Urothelium cell line (cell line): ENCODE measurements around the gene IFTAP.
A peak's percentile ranks its signal among the peaks of the same experiment; 100 is the strongest.

Experiments
- DNase-seq: peaks from one replicate; pipeline ENCODE4 v3.0.0; 2011; ENCODE audit warnings: low spot score, mixed read lengths
- FAIRE-seq: peaks from 2 replicates; lab custom pipeline; 2011; peaks lifted over from hg19 to GRCh38; lab: Jason Lieb, UNC

The IFTAP gene

GRCh38 chr11:36596880-36597279 lies 2.6 kb downstream of the IFTAP start:
- DNase-seq (no peak), FAIRE-seq (no peak)

- DNase-seq (no peak), FAIRE-seq (no peak)
Measured at GRCh38 chr11:36598051-36598450, 3.7 kb downstream of the IFTAP start, which contains the start of gene RAG2. RAG2 (minus strand) TSS chr11:36598236; CDS start chr11:36594168, 4,068 bp downstream.

- FAIRE-seq = no peak
- DNase-seq = no peak
Measured at GRCh38 chr11:36600180-36600579, 5.9 kb downstream of the IFTAP start.

- no peak for DNase-seq
- no peak for FAIRE-seq
Measured at GRCh38 chr11:36601155-36601554, 6.9 kb downstream of the IFTAP start.

GRCh38 chr11:36602135-36602534 lies 7.8 kb downstream of the IFTAP start:
- FAIRE-seq (no peak), DNase-seq (no peak)

- no peak for DNase-seq
Measured at GRCh38 chr11:36605221-36606216, 11.2 kb downstream of the IFTAP start.

GRCh38 chr11:36608491-36609199 lies 14.3 kb downstream of the IFTAP start:
- DNase-seq (no peak), FAIRE-seq (no peak)

More at GRCh38 chr11:36605221-36606216, 11.2 kb downstream of the IFTAP start:
- no peak for FAIRE-seq

GRCh38 chr11:36609383-36609782 lies 15.1 kb downstream of the IFTAP start:
- no peak for DNase-seq
- no peak for FAIRE-seq

GRCh38 chr11:36615826-36616225 lies 21.5 kb downstream of the IFTAP start:
- FAIRE-seq (no peak), DNase-seq (no peak)

GRCh38 chr11:36617543-36618362 lies 23.5 kb downstream of the IFTAP start:
- DNase-seq (no peak), FAIRE-seq (no peak)

- DNase-seq (no peak), FAIRE-seq (no peak)
Measured at GRCh38 chr11:36618363-36619047, 24.2 kb downstream of the IFTAP start.

GRCh38 chr11:36619502-36619901 lies 25.2 kb downstream of the IFTAP start:
- DNase-seq (no peak), FAIRE-seq (no peak)

GRCh38 chr11:36620246-36620645 lies 25.9 kb downstream of the IFTAP start:
- no peak for FAIRE-seq
- DNase-seq = no peak

GRCh38 chr11:36622431-36623136 lies 28.3 kb downstream of the IFTAP start:
- FAIRE-seq = no peak
- peak; percentile 7 for DNase-seq

- DNase-seq (no peak), FAIRE-seq (no peak)
Measured at GRCh38 chr11:36623494-36623893, 29.2 kb downstream of the IFTAP start.

GRCh38 chr11:36627006-36627405 lies 32.7 kb downstream of the IFTAP start:
- DNase-seq (no peak), FAIRE-seq (no peak)

- FAIRE-seq (no peak), DNase-seq (no peak)
Measured at GRCh38 chr11:36627471-36627870, 33.2 kb downstream of the IFTAP start.

GRCh38 chr11:36628141-36628540 lies 33.8 kb downstream of the IFTAP start:
- FAIRE-seq = no peak

GRCh38 chr11:36628765-36629244 lies 34.5 kb downstream of the IFTAP start:
- no peak for FAIRE-seq
- no peak for DNase-seq

More at GRCh38 chr11:36628141-36628540, 33.8 kb downstream of the IFTAP start:
- no peak for DNase-seq
